ENCODE data around the gene ETNPPL. TPM values are rescaled to one million over a fixed set of nuclear protein-coding genes. Genes with fewer than 3 reads are reported as not detected.

Gene ETNPPL
- total RNA-seq, 1 experiment from 2014 or later: 0.66 TPM

DNA sequence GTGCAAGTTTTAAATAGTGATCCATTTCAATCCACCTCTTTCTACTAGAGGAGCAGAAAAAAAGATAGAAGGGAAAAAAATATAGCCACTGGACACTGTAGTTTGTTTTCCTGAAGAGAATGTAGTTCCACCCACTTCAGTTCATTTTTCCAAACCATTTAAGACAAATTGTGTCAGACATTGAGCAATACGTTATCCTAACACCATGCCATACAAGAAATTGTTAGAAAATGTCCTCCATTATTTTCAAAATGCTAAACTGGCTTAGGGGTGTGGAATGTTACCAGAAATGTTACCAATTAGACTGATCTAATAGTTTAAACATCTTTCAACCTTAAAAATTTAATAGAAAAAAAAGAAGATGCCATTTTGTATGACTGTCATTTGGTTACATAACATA, 48.6 kb upstream of the ETNPPL start (continued):
- TF ChIP-seq, protein P1, sequence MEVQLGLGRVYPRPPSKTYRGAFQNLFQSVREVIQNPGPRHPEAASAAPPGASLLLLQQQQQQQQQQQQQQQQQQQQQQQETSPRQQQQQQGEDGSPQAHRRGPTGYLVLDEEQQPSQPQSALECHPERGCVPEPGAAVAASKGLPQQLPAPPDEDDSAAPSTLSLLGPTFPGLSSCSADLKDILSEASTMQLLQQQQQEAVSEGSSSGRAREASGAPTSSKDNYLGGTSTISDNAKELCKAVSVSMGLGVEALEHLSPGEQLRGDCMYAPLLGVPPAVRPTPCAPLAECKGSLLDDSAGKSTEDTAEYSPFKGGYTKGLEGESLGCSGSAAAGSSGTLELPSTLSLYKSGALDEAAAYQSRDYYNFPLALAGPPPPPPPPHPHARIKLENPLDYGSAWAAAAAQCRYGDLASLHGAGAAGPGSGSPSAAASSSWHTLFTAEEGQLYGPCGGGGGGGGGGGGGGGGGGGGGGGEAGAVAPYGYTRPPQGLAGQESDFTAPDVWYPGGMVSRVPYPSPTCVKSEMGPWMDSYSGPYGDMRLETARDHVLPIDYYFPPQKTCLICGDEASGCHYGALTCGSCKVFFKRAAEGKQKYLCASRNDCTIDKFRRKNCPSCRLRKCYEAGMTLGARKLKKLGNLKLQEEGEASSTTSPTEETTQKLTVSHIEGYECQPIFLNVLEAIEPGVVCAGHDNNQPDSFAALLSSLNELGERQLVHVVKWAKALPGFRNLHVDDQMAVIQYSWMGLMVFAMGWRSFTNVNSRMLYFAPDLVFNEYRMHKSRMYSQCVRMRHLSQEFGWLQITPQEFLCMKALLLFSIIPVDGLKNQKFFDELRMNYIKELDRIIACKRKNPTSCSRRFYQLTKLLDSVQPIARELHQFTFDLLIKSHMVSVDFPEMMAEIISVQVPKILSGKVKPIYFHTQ (CRISPR knock-in tag; IDR thresholded peaks at IDR 0.05): no peak
- TF ChIP-seq TEAD4 (CRISPR knock-in tag; IDR thresholded peaks at IDR 0.05): no peak
- TF ChIP-seq, protein P2, sequence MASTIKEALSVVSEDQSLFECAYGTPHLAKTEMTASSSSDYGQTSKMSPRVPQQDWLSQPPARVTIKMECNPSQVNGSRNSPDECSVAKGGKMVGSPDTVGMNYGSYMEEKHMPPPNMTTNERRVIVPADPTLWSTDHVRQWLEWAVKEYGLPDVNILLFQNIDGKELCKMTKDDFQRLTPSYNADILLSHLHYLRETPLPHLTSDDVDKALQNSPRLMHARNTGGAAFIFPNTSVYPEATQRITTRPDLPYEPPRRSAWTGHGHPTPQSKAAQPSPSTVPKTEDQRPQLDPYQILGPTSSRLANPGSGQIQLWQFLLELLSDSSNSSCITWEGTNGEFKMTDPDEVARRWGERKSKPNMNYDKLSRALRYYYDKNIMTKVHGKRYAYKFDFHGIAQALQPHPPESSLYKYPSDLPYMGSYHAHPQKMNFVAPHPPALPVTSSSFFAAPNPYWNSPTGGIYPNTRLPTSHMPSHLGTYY (CRISPR knock-in tag; IDR thresholded peaks at IDR 0.05): no peak
- TF ChIP-seq, protein P3, sequence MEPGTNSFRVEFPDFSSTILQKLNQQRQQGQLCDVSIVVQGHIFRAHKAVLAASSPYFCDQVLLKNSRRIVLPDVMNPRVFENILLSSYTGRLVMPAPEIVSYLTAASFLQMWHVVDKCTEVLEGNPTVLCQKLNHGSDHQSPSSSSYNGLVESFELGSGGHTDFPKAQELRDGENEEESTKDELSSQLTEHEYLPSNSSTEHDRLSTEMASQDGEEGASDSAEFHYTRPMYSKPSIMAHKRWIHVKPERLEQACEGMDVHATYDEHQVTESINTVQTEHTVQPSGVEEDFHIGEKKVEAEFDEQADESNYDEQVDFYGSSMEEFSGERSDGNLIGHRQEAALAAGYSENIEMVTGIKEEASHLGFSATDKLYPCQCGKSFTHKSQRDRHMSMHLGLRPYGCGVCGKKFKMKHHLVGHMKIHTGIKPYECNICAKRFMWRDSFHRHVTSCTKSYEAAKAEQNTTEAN (CRISPR knock-in tag; IDR thresholded peaks at IDR 0.05): no peak

DNA sequence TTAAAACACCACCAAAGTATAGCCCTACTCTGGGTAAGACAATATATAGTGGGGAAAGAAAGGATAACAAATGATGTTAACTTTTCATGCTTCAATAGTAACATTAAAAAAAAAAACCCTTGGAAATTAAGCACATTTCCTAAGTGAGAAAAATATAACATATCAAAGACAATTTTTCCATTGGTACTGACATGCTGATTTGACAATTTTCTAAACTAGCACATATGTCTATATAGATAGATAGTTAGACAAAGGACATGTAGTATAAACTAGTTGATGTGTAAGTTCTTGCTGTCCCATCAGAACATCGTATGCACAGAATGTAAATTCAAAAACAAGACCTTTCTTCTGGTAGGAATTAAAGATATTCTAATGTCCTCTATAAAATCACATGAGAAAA, 47.2 kb upstream of the ETNPPL start:
- CTCF ChIA-PET: no interaction called here
- POLR2A ChIA-PET: no interaction called here
- Mint-ChIP-seq H3K4me3 (no peak overlapping the region), H3K4me1 (no peaks in the 10 kb centered on the region), H3K27ac (no peak overlapping the region), H3K9me3 (no peaks in the 10 kb centered on the region), H3K27me3 (ENCODE audit: low read depth) (no peaks in the 10 kb centered on the region), H3K36me3 (no peaks in the 10 kb centered on the region)
- ATAC-seq (no peak), DNase-seq (ENCODE audit: low spot score) (no peak)
- TF ChIP-seq, protein P4, sequence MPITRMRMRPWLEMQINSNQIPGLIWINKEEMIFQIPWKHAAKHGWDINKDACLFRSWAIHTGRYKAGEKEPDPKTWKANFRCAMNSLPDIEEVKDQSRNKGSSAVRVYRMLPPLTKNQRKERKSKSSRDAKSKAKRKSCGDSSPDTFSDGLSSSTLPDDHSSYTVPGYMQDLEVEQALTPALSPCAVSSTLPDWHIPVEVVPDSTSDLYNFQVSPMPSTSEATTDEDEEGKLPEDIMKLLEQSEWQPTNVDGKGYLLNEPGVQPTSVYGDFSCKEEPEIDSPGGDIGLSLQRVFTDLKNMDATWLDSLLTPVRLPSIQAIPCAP (CRISPR knock-in tag; IDR thresholded peaks at IDR 0.05): no peak
- TF ChIP-seq NFATC4 (CRISPR knock-in tag; IDR thresholded peaks at IDR 0.05) (no peak), ATF1 (CRISPR knock-in tag; IDR thresholded peaks at IDR 0.05) (no peak), OVOL2 (CRISPR knock-in tag; IDR thresholded peaks at IDR 0.05; ENCODE audit: borderline replicate concordance) (no peak), ZNF671 (CRISPR knock-in tag; IDR thresholded peaks at IDR 0.05) (no peak), CREB1 (CRISPR knock-in tag; IDR thresholded peaks at IDR 0.05) (no peak), ETV6 (CRISPR knock-in tag; IDR thresholded peaks at IDR 0.05) (no peak), PRRX2 (CRISPR knock-in tag; IDR thresholded peaks at IDR 0.05) (no peak), TCF7 (CRISPR knock-in tag; IDR thresholded peaks at IDR 0.05; ENCODE audit: low read depth) (no peak), IRF2 (CRISPR knock-in tag; IDR thresholded peaks at IDR 0.05; ENCODE audit: borderline replicate concordance, low read depth) (no peak), NFE2L1 (CRISPR knock-in tag; IDR thresholded peaks at IDR 0.05) (no peak), CREM (CRISPR knock-in tag; IDR thresholded peaks at IDR 0.05) (no peak), SMAD4 (CRISPR knock-in tag; IDR thresholded peaks at IDR 0.05) (no peak), JUN (CRISPR knock-in tag; IDR thresholded peaks at IDR 0.05) (no peak)
- TF ChIP-seq, protein P5, sequence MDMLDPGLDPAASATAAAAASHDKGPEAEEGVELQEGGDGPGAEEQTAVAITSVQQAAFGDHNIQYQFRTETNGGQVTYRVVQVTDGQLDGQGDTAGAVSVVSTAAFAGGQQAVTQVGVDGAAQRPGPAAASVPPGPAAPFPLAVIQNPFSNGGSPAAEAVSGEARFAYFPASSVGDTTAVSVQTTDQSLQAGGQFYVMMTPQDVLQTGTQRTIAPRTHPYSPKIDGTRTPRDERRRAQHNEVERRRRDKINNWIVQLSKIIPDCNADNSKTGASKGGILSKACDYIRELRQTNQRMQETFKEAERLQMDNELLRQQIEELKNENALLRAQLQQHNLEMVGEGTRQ (CRISPR knock-in tag; IDR thresholded peaks at IDR 0.05): no peak
- TF ChIP-seq, protein P6, sequence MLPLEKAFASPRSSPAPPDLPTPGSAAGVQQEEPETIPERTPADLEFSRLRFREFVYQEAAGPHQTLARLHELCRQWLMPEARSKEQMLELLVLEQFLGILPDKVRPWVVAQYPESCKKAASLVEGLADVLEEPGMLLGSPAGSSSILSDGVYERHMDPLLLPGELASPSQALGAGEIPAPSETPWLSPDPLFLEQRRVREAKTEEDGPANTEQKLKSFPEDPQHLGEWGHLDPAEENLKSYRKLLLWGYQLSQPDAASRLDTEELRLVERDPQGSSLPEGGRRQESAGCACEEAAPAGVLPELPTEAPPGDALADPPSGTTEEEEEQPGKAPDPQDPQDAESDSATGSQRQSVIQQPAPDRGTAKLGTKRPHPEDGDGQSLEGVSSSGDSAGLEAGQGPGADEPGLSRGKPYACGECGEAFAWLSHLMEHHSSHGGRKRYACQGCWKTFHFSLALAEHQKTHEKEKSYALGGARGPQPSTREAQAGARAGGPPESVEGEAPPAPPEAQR (CRISPR knock-in tag; IDR thresholded peaks at IDR 0.05): no peak
- TF ChIP-seq, protein P7, sequence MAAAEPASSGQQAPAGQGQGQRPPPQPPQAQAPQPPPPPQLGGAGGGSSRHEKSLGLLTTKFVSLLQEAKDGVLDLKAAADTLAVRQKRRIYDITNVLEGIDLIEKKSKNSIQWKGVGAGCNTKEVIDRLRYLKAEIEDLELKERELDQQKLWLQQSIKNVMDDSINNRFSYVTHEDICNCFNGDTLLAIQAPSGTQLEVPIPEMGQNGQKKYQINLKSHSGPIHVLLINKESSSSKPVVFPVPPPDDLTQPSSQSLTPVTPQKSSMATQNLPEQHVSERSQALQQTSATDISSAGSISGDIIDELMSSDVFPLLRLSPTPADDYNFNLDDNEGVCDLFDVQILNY (CRISPR knock-in tag; IDR thresholded peaks at IDR 0.05): no peak
